ENCODE data around the gene GEMIN4. TPM values are rescaled to one million over a fixed set of nuclear protein-coding genes. Genes with fewer than 3 reads are reported as not detected.

The GEMIN4 gene
- total RNA-seq, 4 donors from 2014 or later, result 9.9 to 29.0 (median 15.9) TPM

GRCh38 chr17:732902-733720, 19.0 kb downstream of the GEMIN4 start:
- WGBS, 2 donors, result 13 to 19% methylated on average over 13 to 34 of the region's 57 CpGs
- H3K27me3 ChIP-seq, result no peaks in the 10 kb centered on the region
- H3K9me3 ChIP-seq, result no peaks in the 10 kb centered on the region
- no peak for DNase-seq (ENCODE audit: low spot score in 2 of 2)
- no peak for TF ChIP-seq EP300 (IDR thresholded peaks at IDR 0.05)
- TF ChIP-seq POLR2A (IDR thresholded peaks at IDR 0.05), result no peak
- TF ChIP-seq, protein P1, sequence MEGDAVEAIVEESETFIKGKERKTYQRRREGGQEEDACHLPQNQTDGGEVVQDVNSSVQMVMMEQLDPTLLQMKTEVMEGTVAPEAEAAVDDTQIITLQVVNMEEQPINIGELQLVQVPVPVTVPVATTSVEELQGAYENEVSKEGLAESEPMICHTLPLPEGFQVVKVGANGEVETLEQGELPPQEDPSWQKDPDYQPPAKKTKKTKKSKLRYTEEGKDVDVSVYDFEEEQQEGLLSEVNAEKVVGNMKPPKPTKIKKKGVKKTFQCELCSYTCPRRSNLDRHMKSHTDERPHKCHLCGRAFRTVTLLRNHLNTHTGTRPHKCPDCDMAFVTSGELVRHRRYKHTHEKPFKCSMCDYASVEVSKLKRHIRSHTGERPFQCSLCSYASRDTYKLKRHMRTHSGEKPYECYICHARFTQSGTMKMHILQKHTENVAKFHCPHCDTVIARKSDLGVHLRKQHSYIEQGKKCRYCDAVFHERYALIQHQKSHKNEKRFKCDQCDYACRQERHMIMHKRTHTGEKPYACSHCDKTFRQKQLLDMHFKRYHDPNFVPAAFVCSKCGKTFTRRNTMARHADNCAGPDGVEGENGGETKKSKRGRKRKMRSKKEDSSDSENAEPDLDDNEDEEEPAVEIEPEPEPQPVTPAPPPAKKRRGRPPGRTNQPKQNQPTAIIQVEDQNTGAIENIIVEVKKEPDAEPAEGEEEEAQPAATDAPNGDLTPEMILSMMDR (IDR thresholded peaks at IDR 0.05), result peak in 1 of 5 experiments; percentile 5
- peak overlapping the region; percentile 52 to 96 (median 58) for H3K4me3 ChIP-seq
- peaks cover 0 to 4% (median 0%) of the 10 kb centered on the region in 3 donors for H3K36me3 ChIP-seq
- H3K4me1 ChIP-seq, result peaks cover 0 to 19% (median 6%) of the 10 kb centered on the region in 4 donors
- peak overlapping the region; percentile 55 to 93 (median 78) for H3K27ac ChIP-seq

GRCh38 chr17:732067-732901, 19.8 kb downstream of the GEMIN4 start, which contains the start of gene TLCD3A:
Gene TLCD3A, plus strand, starts transcription at chr17:732596. Its CDS starts 52 bp downstream, at chr17:732648.
- no peaks in the 10 kb centered on the region for H3K9me3 ChIP-seq
- peak within 1 kb of the TSS; percentile 52 to 96 (median 78) for H3K4me3 ChIP-seq
- peaks cover 0 to 3% (median 0%) of the 10 kb centered on the region in 3 donors for H3K36me3 ChIP-seq
- peaks cover 0 to 19% (median 6%) of the 10 kb centered on the region in 4 donors for H3K4me1 ChIP-seq
- TF ChIP-seq EP300 (IDR thresholded peaks at IDR 0.05) (peak in 1 of 2 donors; percentile 20), POLR2A (IDR thresholded peaks at IDR 0.05) (peak in 1 of 2 donors; percentile 8)
- TF ChIP-seq, protein P1 (IDR thresholded peaks at IDR 0.05), result peak in 1 of 5 experiments; percentile 7
- H3K27ac ChIP-seq, result peak within 1 kb of the TSS; percentile 71 to 93 (median 86)
- peak; percentile 41 to 56 for DNase-seq (ENCODE audit: low spot score in 2 of 2)
- 0 to 2% methylated on average over 9 to 12 of the region's 126 CpGs for WGBS, 2 donors
- no peaks in the 10 kb centered on the region for H3K27me3 ChIP-seq

GRCh38 chr17:731644-732066, 20.4 kb downstream of the GEMIN4 start:
- Histone ChIP-seq H3K27ac (peak overlapping the region; percentile 71 to 93 (median 85)), H3K4me3 (peak overlapping the region; percentile 52 to 96 (median 78)), H3K27me3 (no peaks in the 10 kb centered on the region), H3K4me1 (peaks cover 0 to 19% (median 6%) of the 10 kb centered on the region in 4 donors), H3K9me3 (no peaks in the 10 kb centered on the region), H3K36me3 (peaks cover 0 to 3% (median 0%) of the 10 kb centered on the region in 3 donors)
- DNase-seq (ENCODE audit: low spot score in 2 of 2), result no peak
- TF ChIP-seq, protein P1 (IDR thresholded peaks at IDR 0.05), result no peak
- TF ChIP-seq EP300 (IDR thresholded peaks at IDR 0.05), result no peak
- no peak for TF ChIP-seq POLR2A (IDR thresholded peaks at IDR 0.05)
- 9 to 19% methylated on average over 16 of the region's 26 CpGs for WGBS, 2 donors

- no peak overlapping the region for H3K27ac ChIP-seq
- TF ChIP-seq, protein P1 (IDR thresholded peaks at IDR 0.05), result no peak
- TF ChIP-seq EP300 (IDR thresholded peaks at IDR 0.05), result no peak
- TF ChIP-seq POLR2A (IDR thresholded peaks at IDR 0.05), result no peak
- H3K36me3 ChIP-seq, result no peaks in the 10 kb centered on the region
- WGBS, 2 donors, result 93 to 95% methylated on average over 5 of the region's 5 CpGs
- no peaks in the 10 kb centered on the region for H3K27me3 ChIP-seq
- DNase-seq (ENCODE audit: low spot score in 2 of 2), result no peak
- H3K4me3 ChIP-seq, result no peak overlapping the region
- peaks cover 0 to 19% (median 6%) of the 10 kb centered on the region in 4 donors for H3K4me1 ChIP-seq
- H3K9me3 ChIP-seq, result no peaks in the 10 kb centered on the region
These were observed 23.2 kb downstream of the GEMIN4 start for GRCh38 chr17:728911-729310.
